Measurements from ENCODE around the gene ZFYVE19. TPM values are rescaled to one million over a fixed set of nuclear protein-coding genes. Genes with fewer than 3 reads are reported as not detected.
A peak's percentile ranks its signal among the peaks of the same experiment; 100 is the strongest.

The ZFYVE19 gene
- total RNA-seq, 2 donors from 2014 or later = 27.0 to 29.3 TPM

GRCh38 chr15:40819048-40819447, 12.2 kb downstream of the ZFYVE19 start:
- ATAC-seq (no peak), DNase-seq (no peak)
- no peak overlapping the region for H3K4me3 ChIP-seq
- H3K9me3 ChIP-seq = no peaks in the 10 kb centered on the region
- 55 to 61% methylated on average over 7 of the region's 7 CpGs for WGBS, 2 donors
- H3K36me3 ChIP-seq (replicated peaks in 1 of 2; ENCODE audit: insufficient read depth in 1 of 2, low read depth in 2 of 2) = no peaks in the 10 kb centered on the region
- H3K27me3 ChIP-seq = no peaks in the 10 kb centered on the region
- no peak overlapping the region for H3K27ac ChIP-seq
- intact Hi-C loops (cut with DNase I) = no loop called here
- H3K4me1 ChIP-seq = no peaks in the 10 kb centered on the region
- TF ChIP-seq, protein P1, sequence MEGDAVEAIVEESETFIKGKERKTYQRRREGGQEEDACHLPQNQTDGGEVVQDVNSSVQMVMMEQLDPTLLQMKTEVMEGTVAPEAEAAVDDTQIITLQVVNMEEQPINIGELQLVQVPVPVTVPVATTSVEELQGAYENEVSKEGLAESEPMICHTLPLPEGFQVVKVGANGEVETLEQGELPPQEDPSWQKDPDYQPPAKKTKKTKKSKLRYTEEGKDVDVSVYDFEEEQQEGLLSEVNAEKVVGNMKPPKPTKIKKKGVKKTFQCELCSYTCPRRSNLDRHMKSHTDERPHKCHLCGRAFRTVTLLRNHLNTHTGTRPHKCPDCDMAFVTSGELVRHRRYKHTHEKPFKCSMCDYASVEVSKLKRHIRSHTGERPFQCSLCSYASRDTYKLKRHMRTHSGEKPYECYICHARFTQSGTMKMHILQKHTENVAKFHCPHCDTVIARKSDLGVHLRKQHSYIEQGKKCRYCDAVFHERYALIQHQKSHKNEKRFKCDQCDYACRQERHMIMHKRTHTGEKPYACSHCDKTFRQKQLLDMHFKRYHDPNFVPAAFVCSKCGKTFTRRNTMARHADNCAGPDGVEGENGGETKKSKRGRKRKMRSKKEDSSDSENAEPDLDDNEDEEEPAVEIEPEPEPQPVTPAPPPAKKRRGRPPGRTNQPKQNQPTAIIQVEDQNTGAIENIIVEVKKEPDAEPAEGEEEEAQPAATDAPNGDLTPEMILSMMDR (IDR thresholded peaks at IDR 0.05) = no peak
- no peak for TF ChIP-seq POLR2A (IDR thresholded peaks at IDR 0.05)

DNA sequence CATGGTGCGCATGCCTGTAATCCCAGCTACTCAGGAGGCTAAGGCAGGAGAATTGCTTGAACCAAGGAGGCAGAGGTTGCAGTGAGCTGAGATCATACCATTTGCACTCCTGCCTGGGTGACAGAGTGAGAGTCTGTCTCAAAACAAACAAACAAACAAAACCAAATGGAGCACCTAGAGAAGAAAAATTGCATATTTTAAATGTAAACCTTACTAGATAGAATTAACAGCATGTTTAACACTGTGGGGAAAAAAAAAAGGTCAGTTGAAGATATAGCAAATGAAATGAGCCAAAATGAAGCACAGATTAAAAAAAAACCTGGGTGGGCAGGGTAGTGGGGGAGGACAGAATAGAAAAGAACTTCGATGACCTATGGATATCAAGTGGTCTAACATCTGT, 14.3 kb downstream of the ZFYVE19 start:
- no peak for DNase-seq
- ATAC-seq = no peak
- Histone ChIP-seq H3K4me3 (no peak overlapping the region), H3K36me3 (replicated peaks in 1 of 2; ENCODE audit: insufficient read depth in 1 of 2, low read depth in 2 of 2) (no peaks in the 10 kb centered on the region), H3K27me3 (no peaks in the 10 kb centered on the region), H3K9me3 (no peaks in the 10 kb centered on the region), H3K27ac (no peak overlapping the region), H3K4me1 (peaks cover 11% of the 10 kb centered on the region)
- intact Hi-C loops (cut with DNase I) = no loop called here
- 85 to 86% methylated on average over 2 of the region's 2 CpGs for WGBS, 2 donors
- TF ChIP-seq POLR2A (IDR thresholded peaks at IDR 0.05) = no peak
- TF ChIP-seq, protein P1 (IDR thresholded peaks at IDR 0.05) = no peak

GRCh38 chr15:40823572-40824343, 16.9 kb downstream of the ZFYVE19 start:
- TF ChIP-seq POLR2A (IDR thresholded peaks at IDR 0.05) = no peak
- TF ChIP-seq, protein P1 (IDR thresholded peaks at IDR 0.05) = no peak

GRCh38 chr15:40825661-40826422, 19.0 kb downstream of the ZFYVE19 start:
- intact Hi-C loops (cut with DNase I) = no loop called here
- H3K27ac ChIP-seq = peak overlapping the region in 2 of 4 donors; percentile 36 to 46
- H3K4me1 ChIP-seq = peaks cover 11% of the 10 kb centered on the region
- H3K36me3 ChIP-seq (replicated peaks in 1 of 2; ENCODE audit: insufficient read depth in 1 of 2, low read depth in 2 of 2) = no peaks in the 10 kb centered on the region
- TF ChIP-seq, protein P1 (IDR thresholded peaks at IDR 0.05) = no peak
- TF ChIP-seq POLR2A (IDR thresholded peaks at IDR 0.05) = no peak
- ATAC-seq (peak; percentile 84), DNase-seq (peak; percentile 24 to 67 (median 50))
- WGBS, 2 donors = 45 to 60% methylated on average over 4 to 5 of the region's 5 CpGs
- H3K4me3 ChIP-seq = no peak overlapping the region
- H3K9me3 ChIP-seq = no peaks in the 10 kb centered on the region
- H3K27me3 ChIP-seq = no peaks in the 10 kb centered on the region

More at GRCh38 chr15:40823572-40824343, 16.9 kb downstream of the ZFYVE19 start:
- H3K36me3 ChIP-seq (replicated peaks in 1 of 2; ENCODE audit: insufficient read depth in 1 of 2, low read depth in 2 of 2) = no peaks in the 10 kb centered on the region
- peaks cover 11% of the 10 kb centered on the region for H3K4me1 ChIP-seq
- intact Hi-C loops (cut with DNase I) = no loop called here
- H3K27ac ChIP-seq = no peak overlapping the region
- no peak overlapping the region for H3K4me3 ChIP-seq
- DNase-seq (no peak), ATAC-seq (no peak)
- no peaks in the 10 kb centered on the region for H3K27me3 ChIP-seq
- 75 to 95% methylated on average over 1 of the region's 1 CpG for WGBS, 2 donors
- H3K9me3 ChIP-seq = no peaks in the 10 kb centered on the region
